CD4-positive, alpha-beta T cell treated with Interleukin-17A for 1 hour (primary cell): ENCODE measurements around the gene CHL1.

Experiments
- DNase-seq: peaks from one replicate; pipeline ENCODE4 v3.0.0-alpha.2; 2020

The CHL1 gene

DNA sequence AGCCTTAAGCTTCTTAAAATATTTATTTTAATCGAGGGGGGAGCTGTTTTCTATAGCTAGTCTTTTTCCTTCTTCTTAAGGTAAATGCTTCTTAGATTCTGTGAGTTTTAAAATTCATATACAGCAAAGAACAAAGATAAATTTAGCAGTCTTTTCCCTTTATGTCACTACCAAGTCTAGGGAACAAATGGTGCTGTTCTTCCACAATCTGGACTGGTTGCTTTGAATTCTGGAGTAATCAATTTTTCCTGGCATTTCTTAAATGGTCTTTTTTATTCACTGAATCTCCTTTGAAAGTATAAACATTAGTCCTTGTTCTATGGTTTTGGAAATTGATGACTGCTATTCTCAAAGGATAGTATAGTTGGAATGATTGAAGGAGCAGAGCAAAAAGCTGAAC lies 82.8 kb downstream of the CHL1 start:
- DNase-seq = no peak

DNA sequence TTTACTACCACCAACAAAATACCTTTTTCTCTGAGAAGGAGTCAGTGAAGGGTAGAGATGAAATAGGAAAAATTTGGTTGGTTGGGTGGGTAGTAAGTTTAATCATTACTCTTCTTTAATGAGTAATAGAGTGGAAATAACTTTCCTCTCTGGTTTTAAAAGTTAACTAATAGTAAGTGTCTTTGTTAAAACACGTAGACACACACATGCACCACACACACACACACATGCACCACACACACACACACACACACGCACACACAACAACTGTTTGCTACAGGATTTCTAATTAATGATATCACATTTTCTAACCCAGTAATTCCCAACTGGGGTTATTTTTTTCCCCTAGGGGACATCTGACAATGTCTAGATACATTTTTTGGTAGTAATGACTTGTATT lies 84.1 kb downstream of the CHL1 start:
- no peak for DNase-seq

DNA sequence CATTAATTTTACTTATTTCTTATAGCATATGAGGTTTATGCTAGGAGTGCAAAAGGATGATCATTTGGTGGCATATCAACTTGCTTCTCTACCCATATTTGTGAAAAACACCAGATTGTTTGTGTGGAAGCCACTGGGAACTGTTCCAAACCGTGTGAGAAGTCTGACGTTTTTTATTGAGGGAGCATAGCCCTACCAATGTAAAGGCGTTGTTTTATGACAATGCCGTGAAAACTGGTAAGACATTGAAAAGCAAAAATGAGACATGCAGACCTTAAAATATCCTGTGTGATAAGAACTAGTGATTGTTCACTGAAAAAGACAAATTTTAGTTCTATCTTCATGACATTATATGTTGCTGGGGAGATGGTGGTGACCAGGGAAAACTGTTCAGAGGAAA lies 87.8 kb downstream of the CHL1 start:
- DNase-seq = no peak

DNA sequence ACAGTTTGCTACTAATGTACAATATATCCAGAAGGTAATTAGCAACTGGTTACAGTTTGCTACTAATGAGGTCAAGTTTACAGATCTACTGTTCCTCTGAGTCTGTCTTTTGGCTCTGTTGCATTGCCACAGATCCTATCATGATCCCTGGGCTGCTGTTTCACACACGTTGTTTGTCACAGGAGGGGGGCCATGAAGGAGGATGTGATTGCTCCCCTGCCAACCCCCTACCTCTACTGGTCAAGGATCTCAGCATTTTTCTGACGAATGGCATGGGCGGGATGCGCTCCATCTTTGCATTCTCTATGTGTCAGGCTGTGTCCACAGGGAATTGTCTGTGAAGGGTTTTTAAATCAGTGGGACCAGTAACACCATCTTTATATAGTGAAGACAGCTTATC lies 91.9 kb downstream of the CHL1 start:
- no peak for DNase-seq

DNA sequence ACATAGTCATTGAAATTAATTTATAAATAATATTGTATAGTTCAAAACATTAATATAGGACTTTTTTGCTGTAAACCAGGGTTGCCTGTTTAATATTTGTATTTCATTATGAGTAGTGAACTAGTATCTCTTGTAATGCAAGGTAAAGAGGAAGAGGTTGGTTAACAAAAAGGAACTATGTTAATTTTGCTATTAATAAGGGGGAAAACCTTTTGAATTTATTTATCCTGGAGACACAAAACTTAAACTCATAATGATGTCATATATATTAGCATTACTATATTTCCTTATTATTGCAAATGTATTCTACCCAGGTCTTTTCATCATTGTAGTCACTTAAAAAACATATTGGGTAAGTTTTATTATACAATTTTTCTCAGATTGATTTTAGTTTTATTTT lies 94.5 kb downstream of the CHL1 start:
- DNase-seq = no peak

DNA sequence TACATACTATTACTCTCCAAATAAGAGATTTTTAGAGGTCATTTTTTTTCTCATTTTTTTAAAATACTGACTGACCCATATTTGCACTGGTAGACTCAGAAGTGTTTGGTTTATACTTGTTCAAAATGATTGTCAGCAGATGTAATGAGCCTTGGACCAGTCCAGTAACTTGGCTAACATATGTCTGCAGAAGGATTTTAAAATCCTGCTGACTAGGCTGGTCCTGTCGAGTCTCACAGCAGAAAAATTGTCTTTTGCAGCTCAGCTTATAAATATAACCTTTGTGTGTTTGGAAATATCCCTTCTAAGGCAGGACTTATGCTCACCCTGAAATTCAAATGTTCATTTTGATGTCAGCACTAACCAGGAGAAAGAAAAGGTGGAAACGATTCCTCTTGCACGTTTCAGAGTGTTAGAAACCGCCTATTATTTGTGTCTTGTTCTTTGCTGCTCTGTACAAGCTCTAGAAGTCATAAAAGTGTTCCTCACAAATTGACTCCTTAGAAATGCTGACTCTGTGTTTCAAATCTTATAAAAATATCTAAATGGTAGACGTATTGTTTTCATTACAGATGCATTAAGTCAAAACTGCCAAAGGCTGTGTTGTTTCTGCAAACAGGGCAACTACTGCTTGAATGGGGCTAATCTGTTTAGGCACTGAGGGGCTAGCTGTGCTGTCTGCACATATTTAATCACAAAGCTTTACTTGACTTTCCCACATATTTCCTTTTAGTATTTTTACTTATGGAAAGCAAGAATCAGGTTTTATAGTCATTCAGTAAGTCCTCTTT lies 95.3 kb downstream of the CHL1 start:
- no peak for DNase-seq

DNA sequence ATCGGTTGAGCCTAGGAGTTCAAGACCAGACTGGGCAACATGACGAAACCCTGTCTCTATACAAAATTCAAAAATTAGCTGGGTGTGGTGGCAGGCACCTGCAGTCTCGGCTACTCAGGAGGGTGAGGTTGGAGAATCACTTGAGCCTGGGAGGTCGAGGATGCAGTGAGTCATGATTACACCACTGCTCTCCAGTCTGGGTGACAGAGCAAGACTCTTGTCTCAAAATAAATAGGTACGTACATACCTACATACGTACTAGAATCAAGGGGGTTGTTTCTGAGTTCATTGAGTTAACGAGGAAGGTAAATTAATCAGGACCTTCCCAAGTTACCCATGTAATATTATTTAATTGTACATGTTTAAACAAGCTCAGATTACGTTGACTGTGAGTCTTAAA lies 97.5 kb downstream of the CHL1 start:
- DNase-seq = no peak

DNA sequence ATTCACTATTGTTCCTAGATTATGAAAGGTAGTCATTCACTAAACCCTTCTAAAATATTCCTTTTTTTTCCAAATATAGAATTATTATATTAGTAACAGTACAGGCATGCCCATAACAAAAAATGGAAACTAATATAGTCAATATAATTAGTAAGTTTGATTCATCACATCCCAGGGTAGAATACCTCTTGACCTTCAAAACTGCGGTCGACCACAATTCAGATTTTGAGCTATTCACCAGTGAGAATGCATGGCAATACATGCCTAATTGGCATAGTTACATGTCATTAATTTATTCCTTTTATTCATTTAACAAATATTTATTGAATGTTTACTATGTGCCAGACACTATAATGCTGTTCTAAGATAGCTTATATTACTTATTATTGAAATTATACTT lies 98.0 kb downstream of the CHL1 start:
- no peak for DNase-seq

DNA sequence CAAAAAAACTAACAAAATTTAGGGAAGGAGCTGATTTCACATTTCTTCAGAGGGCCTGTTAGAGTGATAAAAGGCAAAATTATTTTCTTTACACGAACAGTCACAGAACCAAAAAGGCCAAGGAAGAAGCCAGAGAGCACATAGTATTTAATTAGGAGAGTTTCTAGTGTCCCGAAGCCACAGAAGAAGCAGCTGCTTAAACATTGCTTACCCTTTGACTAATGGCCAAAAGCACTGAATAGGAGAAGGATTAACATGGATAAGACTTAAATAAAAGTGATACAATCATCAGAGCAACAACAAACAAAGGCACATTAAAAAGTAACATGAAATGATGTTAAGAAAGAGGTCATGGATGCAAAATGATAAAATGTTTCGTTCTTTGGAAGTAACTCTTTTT lies 98.6 kb downstream of the CHL1 start:
- DNase-seq = no peak

DNA sequence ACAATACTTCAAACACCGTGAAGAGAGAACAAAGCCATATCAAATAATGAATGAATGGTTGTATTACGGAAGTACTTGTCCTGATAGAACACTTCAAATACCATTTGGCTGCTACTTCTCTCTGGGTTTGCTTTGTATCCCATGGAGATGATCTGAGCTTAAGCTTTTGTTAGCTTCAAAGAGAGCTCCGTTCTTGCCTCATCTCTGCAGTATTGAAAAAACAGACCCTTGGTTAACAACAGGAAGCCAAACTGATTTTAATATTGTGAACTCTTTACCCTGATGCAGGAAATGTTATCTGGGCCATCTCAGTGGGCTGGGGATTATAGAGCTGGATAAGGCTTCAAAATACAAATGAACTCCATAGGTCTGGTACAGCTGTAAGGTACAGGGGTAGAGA lies 101.0 kb downstream of the CHL1 start:
- DNase-seq = no peak

DNA sequence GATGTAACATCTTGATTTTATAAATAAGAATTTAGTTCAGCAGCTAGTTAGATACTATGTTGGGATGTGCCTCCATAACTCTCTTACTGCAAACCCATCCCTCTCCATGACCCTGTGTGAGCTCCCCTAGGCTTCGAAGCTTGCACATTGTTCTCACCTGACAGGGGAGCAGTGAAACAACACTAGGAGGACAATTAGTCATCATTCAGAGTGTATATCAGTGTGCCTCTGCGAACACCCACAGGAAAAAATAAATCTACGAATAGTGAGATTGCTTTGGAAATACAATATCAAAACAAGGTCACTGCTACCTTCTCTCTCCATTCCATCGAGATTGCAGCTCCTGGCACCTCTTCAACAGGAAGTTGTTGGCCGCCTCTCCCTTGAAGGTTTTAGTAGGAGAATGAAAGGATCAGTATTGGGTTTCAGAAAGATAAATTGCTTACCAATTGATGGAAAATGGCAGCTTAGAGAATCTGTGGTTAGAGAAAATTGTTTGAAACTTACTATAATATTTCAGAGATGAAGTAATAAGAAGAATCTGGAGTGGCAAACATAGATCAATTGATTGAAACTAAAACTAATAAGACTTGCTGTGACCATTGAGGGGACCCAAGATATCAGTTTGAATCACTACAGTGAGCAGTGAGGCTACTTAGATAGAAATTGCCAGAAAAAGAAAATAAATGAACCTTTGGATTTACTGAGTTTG lies 103.2 kb downstream of the CHL1 start:
- no peak for DNase-seq

DNA sequence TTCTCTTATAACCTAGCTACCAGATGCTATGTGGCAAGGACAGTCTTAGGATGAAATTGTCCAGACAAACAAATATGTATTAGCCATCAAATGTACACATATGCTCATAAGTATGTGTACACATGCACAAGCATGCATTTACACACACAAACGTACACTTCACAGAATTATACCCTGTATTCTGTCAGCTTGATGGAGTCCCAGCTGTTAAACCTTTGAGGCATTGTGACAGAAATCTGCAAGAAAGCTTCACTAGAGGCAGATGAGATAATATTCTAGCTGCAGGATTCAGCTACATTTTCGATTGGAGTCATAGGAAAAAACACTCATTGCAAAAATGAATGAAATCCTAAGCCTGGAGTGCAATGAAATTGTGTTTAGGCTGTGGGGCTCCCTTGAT lies 110.6 kb downstream of the CHL1 start:
- no peak for DNase-seq

DNA sequence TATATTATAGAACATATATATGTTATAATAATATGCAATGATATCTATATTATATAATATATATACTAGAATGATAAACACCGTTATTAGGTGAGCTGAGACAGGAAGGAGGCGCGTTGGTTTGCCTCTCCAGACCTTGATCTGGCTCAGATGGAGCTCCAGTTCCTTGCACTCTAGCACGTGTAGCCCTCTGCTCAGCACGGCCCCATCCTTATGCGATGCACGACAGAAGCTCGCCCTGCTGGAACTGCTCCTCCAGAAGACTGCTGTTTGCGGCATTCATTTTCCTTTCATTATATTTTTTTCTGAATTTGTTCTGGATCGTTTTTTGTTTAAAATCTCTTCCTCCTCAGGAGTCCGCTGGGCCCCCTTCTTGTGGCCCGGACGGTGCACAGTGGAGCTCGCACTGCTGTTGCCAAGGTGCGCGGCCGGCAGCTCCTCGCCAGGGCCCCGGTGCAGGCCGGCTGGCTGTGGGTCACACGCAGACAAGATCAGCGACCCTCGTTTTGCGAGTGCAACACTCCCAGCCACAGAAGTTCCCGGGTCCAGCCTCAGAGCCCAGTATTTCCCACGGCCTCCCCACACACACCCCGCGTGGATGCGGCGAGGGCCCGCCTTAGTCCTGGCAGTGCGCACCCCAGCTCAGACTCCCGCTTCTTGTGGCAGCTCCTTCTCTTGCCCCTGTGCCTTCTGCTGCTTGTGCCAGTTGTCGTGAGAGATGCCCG lies 112.2 kb downstream of the CHL1 start:
- no peak for DNase-seq

DNA sequence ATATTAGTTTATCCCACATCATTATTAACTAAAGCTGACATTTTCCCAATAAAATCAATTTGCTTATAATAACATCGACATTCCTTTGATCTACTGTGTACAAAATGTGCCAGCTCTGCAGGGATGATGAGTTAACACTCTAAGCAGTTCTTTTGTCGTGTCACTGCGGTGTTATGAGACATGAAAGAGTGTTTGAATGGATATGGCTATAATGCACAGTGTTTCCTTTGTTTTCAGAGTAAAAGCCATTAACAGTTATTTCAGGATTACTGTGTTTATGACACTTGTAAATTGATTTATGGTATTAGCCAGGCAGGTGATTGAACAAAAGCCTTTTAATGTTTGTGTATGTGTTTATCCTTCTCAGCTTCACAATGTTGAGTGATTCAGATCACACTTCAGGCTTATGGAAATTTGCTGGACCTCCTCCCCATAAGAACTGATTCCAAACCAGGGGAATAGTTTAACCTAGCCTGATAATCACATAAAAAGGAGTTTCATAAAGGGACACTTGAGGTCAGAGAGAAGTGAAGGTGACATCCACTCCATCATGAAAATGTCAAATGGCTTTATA lies 115.7 kb downstream of the CHL1 start:
- DNase-seq = no peak

DNA sequence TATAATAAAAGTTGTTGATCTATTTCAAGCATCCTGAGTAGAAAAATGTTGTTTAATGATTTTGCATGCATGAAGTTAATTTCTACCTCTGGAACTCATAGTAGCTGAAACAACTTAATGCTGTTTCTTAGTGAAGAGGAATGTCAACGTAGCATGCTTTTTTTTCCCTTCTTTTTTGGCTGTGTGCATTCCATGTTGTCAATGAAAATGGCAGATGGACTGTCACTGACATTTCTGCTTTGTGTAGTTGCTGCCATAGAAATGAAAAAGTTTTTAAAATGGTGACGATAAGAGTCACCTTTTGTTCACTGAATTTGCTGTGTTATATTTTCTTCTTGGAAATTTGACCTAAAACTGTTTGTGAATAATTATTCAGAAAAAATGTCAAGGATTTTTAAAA lies 116.3 kb downstream of the CHL1 start:
- DNase-seq = no peak

DNA sequence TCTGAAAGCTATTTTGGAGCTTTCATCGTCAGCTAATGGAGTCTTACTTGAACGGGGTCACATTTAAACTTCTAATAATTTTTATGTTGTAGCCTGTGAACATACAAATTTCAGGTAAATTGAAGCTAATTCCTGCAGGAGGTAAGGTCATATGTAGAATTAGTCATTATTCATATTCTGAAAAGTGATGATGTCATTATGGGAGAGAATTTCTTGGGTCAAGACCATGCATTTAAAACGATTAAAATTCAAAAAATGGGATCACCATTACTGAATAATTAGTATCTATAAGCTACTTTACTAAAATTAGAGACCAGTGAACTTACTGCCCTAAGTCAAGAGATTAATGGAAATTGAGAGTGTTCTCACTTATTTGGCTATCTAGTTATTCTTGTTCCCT lies 120.4 kb downstream of the CHL1 start:
- DNase-seq = no peak

DNA sequence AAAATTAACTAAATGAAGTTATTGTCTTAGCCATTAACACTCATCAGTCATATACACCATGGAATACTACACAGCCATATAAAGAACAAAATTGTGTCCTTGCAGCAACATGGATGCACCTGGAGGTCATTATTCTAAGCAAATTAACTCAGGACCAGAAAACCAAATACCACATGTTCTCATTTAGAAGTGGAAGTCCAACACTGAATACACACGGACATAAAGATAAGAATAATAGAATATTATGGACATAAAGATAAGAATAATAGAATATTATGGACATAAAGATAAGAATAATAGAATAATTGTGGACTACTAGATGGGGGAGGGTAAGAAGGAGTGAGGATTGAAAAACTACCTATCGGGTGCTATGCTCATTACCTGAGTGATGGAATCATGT lies 122.3 kb downstream of the CHL1 start:
- no peak for DNase-seq

DNA sequence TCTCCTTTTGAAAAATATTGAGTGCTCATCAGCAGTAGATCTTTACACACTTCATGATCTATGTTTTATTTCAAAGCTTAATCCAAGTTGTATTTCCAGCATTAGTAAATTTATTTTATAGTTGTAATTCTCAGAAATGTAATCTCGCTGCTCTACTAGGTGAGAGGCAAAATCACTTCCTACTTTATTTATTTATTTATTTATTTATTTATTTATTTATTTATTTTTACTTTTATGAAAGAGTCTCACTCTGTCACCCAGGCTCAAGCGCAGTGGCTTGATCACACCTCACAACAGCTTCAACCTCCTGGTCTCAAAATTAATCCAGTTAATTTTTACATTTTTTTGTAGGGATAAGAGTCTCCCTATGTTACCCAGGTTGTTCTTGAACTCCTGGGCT lies 127.9 kb downstream of the CHL1 start:
- DNase-seq = no peak

DNA sequence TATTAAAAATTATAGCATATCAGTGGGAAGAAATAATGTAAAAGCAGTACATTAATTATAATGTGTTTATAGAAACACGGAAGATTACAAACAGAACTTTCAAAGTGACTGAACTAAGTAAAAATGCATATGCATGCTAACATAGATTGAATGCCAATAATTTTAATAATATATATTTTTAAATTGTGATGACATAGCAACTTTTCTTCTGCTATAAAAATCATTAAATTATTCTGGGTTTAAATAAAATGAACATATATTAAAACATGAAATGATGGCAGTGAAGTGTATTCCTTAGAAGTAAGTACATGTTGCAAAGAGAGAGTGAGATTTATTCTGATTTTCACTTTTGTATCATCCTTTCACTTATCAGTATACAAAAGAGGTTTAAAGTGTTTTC lies 128.9 kb downstream of the CHL1 start:
- no peak for DNase-seq

DNA sequence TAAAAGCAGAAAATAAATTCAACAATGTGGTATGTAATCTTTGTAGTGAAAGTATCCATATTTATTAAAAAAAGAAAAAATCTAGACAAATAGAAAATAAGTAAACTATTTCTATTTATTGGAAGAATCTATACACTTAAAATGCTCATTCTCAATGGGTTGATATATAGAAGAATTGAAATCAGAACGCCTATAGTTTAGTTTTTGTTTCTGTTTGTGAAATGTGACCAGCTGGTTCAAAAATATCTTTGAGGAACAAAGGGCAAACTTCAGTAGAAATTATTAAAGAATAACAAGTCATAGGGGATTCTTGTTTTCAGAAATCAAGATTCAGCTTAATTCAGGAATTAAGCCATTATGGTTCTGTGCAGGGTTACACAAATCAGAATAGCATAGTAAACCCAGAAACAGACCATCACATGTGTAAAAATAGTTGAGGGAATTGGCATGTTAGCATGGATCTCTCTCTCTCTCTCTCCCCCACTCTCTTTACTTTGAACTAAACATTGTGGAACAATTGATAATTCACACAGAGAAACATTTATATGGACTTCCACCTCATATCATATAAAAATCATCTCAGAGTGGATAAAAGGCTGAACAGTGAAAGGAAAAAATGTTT lies 134.0 kb downstream of the CHL1 start:
- DNase-seq = no peak

DNA sequence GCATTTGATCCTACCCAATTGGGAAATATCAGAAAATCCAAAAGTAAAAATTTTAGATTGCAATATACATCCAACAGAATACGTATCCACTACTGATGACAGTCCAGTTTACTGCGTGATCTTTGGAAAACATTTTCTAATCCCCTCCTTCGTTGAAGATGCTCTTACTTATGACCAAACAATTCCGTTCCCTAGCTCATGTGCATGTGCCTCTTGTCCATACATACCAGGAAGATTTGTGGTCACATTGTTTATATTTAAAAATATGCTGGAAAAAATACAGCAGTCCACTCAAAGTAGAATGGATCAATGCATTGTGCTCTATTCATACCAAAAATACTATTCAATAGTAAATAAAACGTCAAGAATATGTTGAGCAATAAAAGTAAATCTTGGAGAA lies 135.3 kb downstream of the CHL1 start:
- DNase-seq = no peak

DNA sequence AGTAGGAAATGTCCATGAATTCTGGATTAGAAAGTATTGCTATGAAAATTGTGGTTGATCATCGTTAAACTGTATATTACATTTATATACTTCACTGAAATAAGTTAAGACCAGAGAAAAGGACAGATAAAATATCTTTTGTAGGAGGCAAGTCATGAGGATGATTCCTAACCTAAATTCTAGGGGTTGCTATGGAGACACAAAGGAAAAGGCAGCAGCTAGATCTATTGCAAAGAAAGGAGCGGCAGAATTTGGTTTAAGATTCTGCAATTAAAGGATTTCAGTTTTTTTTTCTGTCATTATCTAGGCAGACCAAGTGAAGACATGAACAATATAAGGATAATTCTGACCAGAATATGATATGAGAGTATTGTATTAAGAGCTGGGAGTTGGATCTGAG lies 136.1 kb downstream of the CHL1 start:
- no peak for DNase-seq

DNA sequence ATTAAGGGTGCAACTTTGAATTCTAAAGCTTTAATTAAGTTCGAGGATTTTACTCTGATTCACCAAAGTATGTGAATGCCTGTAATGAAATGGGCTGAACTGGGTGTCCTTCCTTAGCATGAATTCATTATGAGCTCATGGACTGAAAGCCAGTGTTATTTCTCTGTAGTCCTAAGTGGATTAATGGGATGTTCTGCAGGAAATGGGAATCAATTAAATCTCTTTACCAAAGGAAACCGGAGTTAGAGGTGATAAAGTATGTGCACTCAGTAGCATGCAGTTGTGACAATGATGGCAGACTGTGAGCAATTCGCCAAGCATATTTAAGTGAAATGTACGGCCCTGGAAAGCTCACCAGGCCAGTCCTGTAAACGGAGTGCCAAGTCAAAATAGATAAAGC lies 138.7 kb downstream of the CHL1 start:
- no peak for DNase-seq
